HG03025 (cell line): ENCODE results near the gene FAM204A.

Experiments used
- ATAC-seq: cut with Tn5 transposase; IDR thresholded peaks from one replicate; pipeline ENCODE4 v1.9.1; 2021; ENCODE audit warnings: mild to moderate bottlenecking, moderate library complexity; ENCODE audit not compliant: unreplicated experiment, low FRiP score

Gene FAM204A

GRCh38 chr10:118254654-118255053 lies 87.5 kb downstream of the FAM204A start:
- ATAC-seq, result no peak

GRCh38 chr10:118253397-118253796 lies 88.7 kb downstream of the FAM204A start:
- ATAC-seq, result no peak

- no peak for ATAC-seq
Observed at GRCh38 chr10:118251791-118252190, 90.3 kb downstream of the FAM204A start.

- ATAC-seq, result no peak
Observed at GRCh38 chr10:118249714-118250113, 92.4 kb downstream of the FAM204A start.
